Activated CD8-positive, alpha-beta T cell treated with anti-CD3 and anti-CD28 coated beads, Interleukin-2, amount 10 ng/mL, durations not matched to agents 7 days and 5 days (primary cell): ENCODE measurements around the gene IL17RE. TPM values are rescaled to one million over a fixed set of nuclear protein-coding genes. Genes with fewer than 3 reads are reported as not detected.
A peak's percentile ranks its signal among the peaks of the same experiment; 100 is the strongest.
"Not testable (repeated sequence)": the region's sequence is repeated elsewhere in the genome, so short reads cannot be mapped to it uniquely, and the experiment has no call there.

ENCODE experiments used
- ATAC-seq: fragments of 150-1000 bp; cut with Tn5 transposase; one replicate; pipeline ENCODE4 v1.10.0; 2021; ENCODE audit warnings: moderate library complexity
- CTCF ChIA-PET: fragments of 350-600 bp; sonication (Branson Sonifier 250); formaldehyde crosslinking; loops from one replicate; lab custom pipeline; 2021; ENCODE audit warnings: antibody characterized with exemption; lab: Charles Lee
- POLR2A ChIA-PET: fragments of 350-600 bp; sonication (Branson Sonifier 250); formaldehyde crosslinking; loops from one replicate; lab custom pipeline; 2021; ENCODE audit warnings: antibody characterized with exemption; lab: Charles Lee
- DNase-seq: peaks from one replicate; pipeline ENCODE4 v3.0.0-alpha.2; 2020
- H3K27ac Mint-ChIP-seq: one replicate; pipeline ENCODE4 v1.8.0; 2021; ENCODE audit warnings: mild to moderate bottlenecking, mixed read lengths
- H3K27me3 Mint-ChIP-seq: one replicate; pipeline ENCODE4 v1.8.0; 2021; ENCODE audit warnings: low read depth, mixed read lengths
- H3K36me3 Mint-ChIP-seq: one replicate; pipeline ENCODE4 v1.8.0; 2021; ENCODE audit warnings: low read depth, mixed read lengths
- H3K4me1 Mint-ChIP-seq: one replicate; pipeline ENCODE4 v1.8.0; 2021; ENCODE audit warnings: low read depth, mixed read lengths
- H3K4me3 Mint-ChIP-seq: one replicate; pipeline ENCODE4 v1.8.0; 2021; ENCODE audit warnings: mild to moderate bottlenecking, mixed read lengths
- H3K9me3 Mint-ChIP-seq: one replicate; pipeline ENCODE4 v1.8.0; 2022; ENCODE audit warnings: mixed read lengths; ENCODE audit not compliant: insufficient read depth
- total RNA-seq, 2 experiments: library from RNA; stranded (reverse); gene quantifications; one replicate each; pipeline ENCODE4 v1.2.3, GENCODE V29; 2021

IL17RE gene
- total RNA-seq, 2 experiments from 2014 or later, result 1.3 to 1.8 TPM

DNA sequence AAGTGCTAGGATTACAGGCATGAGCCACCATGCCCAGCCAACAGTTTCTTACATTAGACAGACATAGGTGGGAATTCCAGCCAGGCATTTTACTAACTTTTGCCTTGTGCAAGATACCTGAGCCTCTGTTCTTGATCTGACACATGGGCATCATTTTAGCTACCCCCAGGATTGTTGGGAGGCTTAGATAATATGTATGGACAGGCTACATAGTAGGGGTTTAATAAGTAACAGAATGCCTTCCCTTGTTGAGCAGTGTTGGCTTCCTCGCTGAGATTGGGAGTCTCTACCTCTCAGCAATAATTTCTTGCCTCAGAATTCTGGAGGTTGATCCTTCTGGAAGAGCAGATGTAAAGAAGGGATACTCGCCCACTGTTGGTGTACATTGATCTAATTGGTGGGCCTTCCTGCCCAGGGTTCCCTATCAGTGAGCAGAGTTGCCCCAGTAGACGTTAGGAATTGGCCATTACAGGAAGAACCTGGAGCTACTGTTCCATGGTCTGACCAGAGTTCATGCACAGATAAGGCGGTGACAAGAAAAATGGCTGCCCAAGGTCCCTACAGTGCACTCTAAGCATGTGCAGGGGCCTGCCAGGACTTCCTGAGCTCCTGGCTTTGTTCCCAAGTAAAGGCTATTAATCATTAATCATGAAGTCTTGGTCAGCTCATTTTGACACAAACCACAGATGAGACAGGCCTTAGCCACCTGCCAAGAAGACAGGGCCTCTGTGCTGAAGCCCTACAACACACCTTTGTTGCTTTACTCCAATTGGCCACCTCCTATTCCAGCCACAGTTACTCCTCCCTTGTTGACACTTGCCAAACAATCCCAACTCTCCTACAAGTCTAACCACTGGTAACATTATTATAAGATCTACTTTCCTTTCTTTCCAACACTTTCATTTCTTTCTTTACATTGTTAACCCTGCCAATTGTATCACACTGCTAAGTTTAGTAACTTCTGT lies 5.0 kb upstream of the IL17RE start:
- peaks cover 23% of the 10 kb centered on the region for H3K36me3 Mint-ChIP-seq
- no peak overlapping the region for H3K27ac Mint-ChIP-seq
- ATAC-seq (no peak), DNase-seq (no peak)
- no peaks in the 10 kb centered on the region for H3K27me3 Mint-ChIP-seq
- H3K4me3 Mint-ChIP-seq, result no peak overlapping the region
- CTCF ChIA-PET, result no interaction called here
- peaks cover 42% of the 10 kb centered on the region for H3K4me1 Mint-ChIP-seq
- POLR2A ChIA-PET, result no interaction called here
- H3K9me3 Mint-ChIP-seq, result no peaks in the 10 kb centered on the region

DNA sequence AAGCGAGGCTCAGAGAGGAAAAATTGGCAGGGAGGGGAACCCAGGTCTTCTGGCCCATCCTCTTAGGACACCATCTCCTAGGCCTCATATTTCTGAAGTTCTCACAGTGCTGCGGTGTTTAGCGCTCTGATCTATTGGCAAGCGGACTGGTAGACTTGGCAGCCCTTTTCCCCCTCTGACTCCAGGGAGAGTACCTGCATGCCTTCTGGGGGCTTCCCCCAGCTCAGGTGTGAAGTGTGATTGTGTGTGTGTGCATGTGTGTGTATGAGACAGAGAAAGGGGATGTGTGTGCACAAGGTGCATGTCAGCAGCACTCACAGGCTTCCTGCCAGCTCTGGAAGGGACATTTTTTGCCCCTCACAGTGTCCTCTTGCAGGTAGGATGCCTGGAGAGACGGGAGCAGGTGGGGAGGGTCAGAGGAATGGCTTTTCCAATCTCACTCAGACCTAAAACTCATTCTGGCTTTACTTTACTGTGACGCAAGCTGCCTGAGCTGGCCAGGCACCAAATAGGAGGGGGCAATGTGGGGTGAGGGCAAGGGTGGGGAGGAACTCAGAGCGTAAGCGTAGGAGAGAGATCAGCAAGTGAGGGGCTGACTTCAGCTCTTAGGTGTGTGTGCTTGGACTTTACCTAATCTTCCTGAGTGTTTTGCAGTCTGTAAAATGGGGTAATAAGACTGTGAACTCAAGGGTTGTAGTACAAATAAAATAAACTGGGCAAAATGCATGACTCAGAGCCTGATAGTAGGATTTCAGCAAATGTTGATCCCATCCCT lies 4.0 kb upstream of the IL17RE start:
- ATAC-seq, result no peak
- POLR2A ChIA-PET, result no interaction called here
- Mint-ChIP-seq H3K27me3 (no peaks in the 10 kb centered on the region), H3K27ac (no peak overlapping the region), H3K9me3 (no peaks in the 10 kb centered on the region), H3K4me3 (no peak overlapping the region), H3K4me1 (peaks cover 45% of the 10 kb centered on the region), H3K36me3 (peaks cover 15% of the 10 kb centered on the region)
- DNase-seq, result no peak
- CTCF ChIA-PET, result no interaction called here

DNA sequence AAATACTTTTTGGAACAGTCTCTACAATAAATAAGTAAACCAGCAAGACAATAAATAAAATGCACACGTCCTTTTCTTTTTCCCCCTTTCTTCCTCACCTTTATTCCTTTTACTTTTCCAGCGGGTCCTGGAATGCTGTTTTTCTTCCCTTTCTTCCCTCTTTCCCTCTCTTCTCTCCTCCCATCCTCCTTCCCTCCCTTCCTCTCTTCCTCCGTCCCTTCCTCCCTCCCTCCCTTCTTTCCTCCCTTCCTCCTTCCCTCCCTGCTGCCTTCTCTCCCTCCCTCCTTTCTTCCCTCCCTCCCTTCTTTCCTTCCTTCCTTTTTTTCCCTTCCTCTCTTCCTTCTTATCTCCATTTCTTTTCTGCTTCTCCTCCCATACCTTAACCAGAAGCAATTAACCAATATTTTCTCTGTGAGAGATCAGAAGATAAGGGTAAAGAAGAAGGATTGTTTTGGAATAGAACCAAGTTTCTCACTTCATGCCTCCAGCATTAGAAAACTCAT lies 3.3 kb upstream of the IL17RE start:
- Mint-ChIP-seq H3K4me3 (no peak overlapping the region), H3K27ac (no peak overlapping the region), H3K27me3 (no peaks in the 10 kb centered on the region), H3K36me3 (peaks cover 9% of the 10 kb centered on the region), H3K9me3 (no peaks in the 10 kb centered on the region), H3K4me1 (peaks cover 44% of the 10 kb centered on the region)
- ATAC-seq (no peak), DNase-seq (no peak)
- POLR2A ChIA-PET, result no interaction called here
- CTCF ChIA-PET, result no interaction called here

DNA sequence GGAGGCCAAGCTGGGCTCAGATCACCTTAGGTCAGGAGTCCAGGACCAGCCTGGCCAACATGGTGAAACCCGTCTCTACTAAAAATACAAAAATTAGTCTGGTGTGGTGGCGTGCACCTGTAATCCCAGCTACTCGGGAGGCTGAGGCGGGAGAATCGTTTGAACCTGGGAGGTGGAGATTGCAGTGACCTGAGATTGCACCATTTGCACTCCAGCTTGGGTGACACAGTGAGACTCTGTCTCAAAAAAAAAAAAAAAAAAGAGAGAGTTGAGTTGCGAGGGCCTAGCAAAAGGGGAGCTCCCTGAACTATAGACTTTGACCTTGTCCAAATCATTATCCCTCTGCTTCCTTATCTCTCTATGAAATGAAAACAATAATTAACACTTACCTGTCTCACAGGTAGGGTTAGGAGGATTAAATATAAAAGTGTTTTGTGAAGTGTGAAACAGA lies 1.7 kb upstream of the IL17RE start:
- H3K27ac Mint-ChIP-seq, H3K9me3 Mint-ChIP-seq, H3K27me3 Mint-ChIP-seq, ATAC-seq, H3K4me3 Mint-ChIP-seq, H3K36me3 Mint-ChIP-seq, DNase-seq: not testable (repeated sequence)
- ChIA-PET CTCF (interaction anchor here (3.2 to 3.5 kb wide), 3 partner anchors 10 to 31 kb away, joined by 11 to 20 read pairs (median 17); partner anchors contain the start of gene JAGN1), POLR2A (interaction anchor here (3.9 kb wide), 1 partner anchor 10 kb away, joined by 29 read pairs; the partner anchor contains the start of gene JAGN1)
- H3K4me1 Mint-ChIP-seq, result peaks cover 38% of the 10 kb centered on the region

DNA sequence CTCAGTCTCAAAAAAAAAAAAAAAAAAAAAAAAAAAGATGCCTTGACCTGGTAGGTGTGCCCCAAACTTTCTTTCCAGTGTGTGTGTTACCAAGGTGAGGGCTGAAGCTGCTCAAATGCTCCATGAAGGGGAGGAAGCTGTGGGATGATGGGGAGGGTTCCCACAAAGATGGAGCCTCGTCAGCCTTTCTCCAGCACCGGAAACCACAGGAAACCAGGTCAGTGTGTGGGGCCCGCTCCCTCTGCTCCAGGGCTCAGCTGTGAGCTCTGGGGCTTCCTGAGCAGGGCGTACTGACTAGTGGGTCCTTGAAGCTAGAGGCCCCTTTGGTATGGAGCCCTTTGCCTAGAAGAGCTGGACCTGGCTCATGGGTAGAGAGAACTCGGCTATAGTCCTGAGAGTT lies 681 bp upstream of the IL17RE start:
- peaks cover 35% of the 10 kb centered on the region for H3K4me1 Mint-ChIP-seq
- no peaks in the 10 kb centered on the region for H3K36me3 Mint-ChIP-seq
- POLR2A ChIA-PET, result interaction anchor here (1.8 to 3.9 kb wide), 3 partner anchors 8 to 14 kb away, joined by 10 to 29 read pairs (median 11); partner anchors contain the start of genes IL17RC and JAGN1
- DNase-seq (peak; percentile 55), ATAC-seq (peak; percentile 78)
- peak overlapping the region; percentile 83 for H3K27ac Mint-ChIP-seq
- no peaks in the 10 kb centered on the region for H3K9me3 Mint-ChIP-seq
- H3K27me3 Mint-ChIP-seq, result no peaks in the 10 kb centered on the region
- peak overlapping the region; percentile 30 for H3K4me3 Mint-ChIP-seq
- CTCF ChIA-PET, result interaction anchor here (1.1 to 3.5 kb wide), 4 partner anchors 10 to 30 kb away, joined by 3 to 20 read pairs (median 14); partner anchors contain the start of gene JAGN1

DNA sequence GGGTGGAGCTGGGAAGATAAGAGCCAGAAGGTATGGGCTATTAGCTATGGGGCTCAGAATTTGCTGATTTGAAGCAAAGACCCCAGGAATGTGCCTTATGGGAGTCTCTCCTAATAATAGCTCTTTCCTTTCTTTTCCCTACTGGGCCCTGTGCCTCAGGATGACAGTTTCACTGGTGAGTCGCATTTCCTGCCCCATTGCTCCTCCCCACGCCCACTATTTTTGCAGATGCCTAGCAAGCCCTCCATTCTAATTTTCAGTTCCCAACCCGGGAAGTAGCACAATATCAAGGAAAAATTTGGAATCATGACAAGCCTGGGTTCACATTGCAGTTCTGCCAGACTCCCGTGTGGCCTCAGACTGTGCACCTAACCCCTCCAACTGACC lies 583 bp downstream of the IL17RE start:
- no peaks in the 10 kb centered on the region for H3K36me3 Mint-ChIP-seq
- ATAC-seq (no peak), DNase-seq (no peak)
- H3K4me3 Mint-ChIP-seq, result no peak overlapping the region
- no peaks in the 10 kb centered on the region for H3K27me3 Mint-ChIP-seq
- H3K9me3 Mint-ChIP-seq, result no peaks in the 10 kb centered on the region
- H3K4me1 Mint-ChIP-seq, result peaks cover 35% of the 10 kb centered on the region
- POLR2A ChIA-PET, result interaction anchor here (0.7 to 3.9 kb wide), 6 partner anchors 9 to 83 kb away, joined by 3 to 29 read pairs (median 8); partner anchors contain the start of genes EMC3, IL17RC and JAGN1
- CTCF ChIA-PET, result interaction anchor here (0.7 to 3.5 kb wide), 5 partner anchors 9 to 41 kb away, joined by 3 to 20 read pairs (median 11); partner anchors contain the start of gene JAGN1
- H3K27ac Mint-ChIP-seq, result peak overlapping the region; percentile 56

DNA sequence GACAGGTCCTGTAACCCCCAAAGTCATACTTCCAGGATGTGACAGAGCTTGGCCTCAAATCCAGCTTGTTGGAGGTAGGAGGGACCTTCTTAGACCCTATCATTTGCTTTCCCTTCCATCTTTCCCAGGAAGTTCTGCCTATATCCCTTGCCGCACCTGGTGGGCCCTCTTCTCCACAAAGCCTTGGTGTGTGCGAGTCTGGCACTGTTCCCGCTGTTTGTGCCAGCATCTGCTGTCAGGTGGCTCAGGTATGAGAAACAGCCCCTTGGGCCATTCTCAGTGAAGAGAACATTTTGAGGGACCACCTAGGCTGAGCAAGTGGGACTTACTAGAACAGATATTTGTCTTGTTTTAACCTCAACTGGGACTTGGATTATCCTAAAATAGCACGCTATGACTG lies 1.3 kb downstream of the IL17RE start:
- ChIA-PET POLR2A (no interaction called here), CTCF (interaction anchor here (1.5 to 3.5 kb wide), 3 partner anchors 8 to 13 kb away, joined by 3 to 20 read pairs (median 11); partner anchors contain the start of gene JAGN1)
- ATAC-seq (no peak), DNase-seq (no peak)
- Mint-ChIP-seq H3K9me3 (no peaks in the 10 kb centered on the region), H3K36me3 (no peaks in the 10 kb centered on the region), H3K4me3 (no peak overlapping the region), H3K4me1 (peaks cover 35% of the 10 kb centered on the region), H3K27ac (no peak overlapping the region), H3K27me3 (no peaks in the 10 kb centered on the region)

DNA sequence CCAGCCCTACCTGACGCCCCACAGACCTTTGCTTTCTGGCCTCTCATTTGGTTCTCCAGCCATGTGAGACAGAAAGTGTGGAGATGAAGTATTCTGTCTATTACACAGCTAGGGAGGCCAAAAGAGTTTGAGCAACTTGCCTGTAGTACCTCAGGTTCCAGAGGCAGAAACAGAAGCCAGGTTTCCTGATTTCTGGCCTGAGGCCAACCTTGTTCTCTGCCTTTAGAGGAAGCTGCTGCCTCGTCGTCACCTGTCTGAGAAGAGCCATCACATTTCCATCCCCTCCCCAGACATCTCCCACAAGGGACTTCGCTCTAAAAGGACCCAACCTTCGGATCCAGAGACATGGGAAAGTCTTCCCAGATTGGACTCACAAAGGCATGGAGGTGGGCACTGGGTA lies 3.8 kb downstream of the IL17RE start:
- no peak overlapping the region for H3K4me3 Mint-ChIP-seq
- CTCF ChIA-PET, result interaction anchor here (1.8 to 2.4 kb wide), 2 partner anchors 26 to 27 kb away, joined by 6 to 8 read pairs; partner anchors contain the start of gene CRELD1
- ATAC-seq (no peak), DNase-seq (no peak)
- POLR2A ChIA-PET, result interaction anchor here (1.6 kb wide), 1 partner anchor 17 kb away, joined by 4 read pairs; no protein-coding TSS in a partner anchor
- no peak overlapping the region for H3K27ac Mint-ChIP-seq
- H3K27me3 Mint-ChIP-seq, result peaks cover 2% of the 10 kb centered on the region
- no peaks in the 10 kb centered on the region for H3K36me3 Mint-ChIP-seq
- peaks cover 31% of the 10 kb centered on the region for H3K4me1 Mint-ChIP-seq
- no peaks in the 10 kb centered on the region for H3K9me3 Mint-ChIP-seq

DNA sequence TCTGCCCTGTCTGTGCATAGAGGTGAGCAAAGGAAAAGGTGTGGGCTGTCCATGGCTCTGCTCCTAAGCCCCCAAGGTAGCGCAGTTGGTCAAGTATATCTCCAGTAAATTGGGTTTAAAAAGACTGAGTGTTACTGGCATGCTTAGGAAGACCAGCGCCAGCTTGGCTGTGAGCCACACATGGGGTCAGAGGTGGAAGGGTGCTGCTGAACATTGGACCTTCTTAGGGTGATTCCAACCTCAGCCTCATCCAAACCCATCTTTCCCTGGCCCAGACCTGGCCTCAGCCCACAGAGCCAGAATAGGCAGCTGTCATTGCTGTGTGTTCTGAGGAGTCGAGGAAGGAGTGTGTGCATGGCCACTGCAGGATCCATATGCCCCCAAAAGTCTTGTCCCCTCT lies 5.6 kb downstream of the IL17RE start:
- DNase-seq, result no peak
- Mint-ChIP-seq H3K27ac (no peak overlapping the region), H3K36me3 (no peaks in the 10 kb centered on the region), H3K4me3 (no peak overlapping the region), H3K4me1 (peaks cover 20% of the 10 kb centered on the region), H3K27me3 (peaks cover 6% of the 10 kb centered on the region), H3K9me3 (no peaks in the 10 kb centered on the region)
- POLR2A ChIA-PET, result interaction anchor here (1.6 kb wide), 1 partner anchor 19 kb away, joined by 4 read pairs; no protein-coding TSS in a partner anchor
- no peak for ATAC-seq
- CTCF ChIA-PET, result interaction anchor here (1.3 to 2.4 kb wide), 2 partner anchors 25 to 38 kb away, joined by 3 to 8 read pairs; partner anchors contain the start of gene CRELD1

DNA sequence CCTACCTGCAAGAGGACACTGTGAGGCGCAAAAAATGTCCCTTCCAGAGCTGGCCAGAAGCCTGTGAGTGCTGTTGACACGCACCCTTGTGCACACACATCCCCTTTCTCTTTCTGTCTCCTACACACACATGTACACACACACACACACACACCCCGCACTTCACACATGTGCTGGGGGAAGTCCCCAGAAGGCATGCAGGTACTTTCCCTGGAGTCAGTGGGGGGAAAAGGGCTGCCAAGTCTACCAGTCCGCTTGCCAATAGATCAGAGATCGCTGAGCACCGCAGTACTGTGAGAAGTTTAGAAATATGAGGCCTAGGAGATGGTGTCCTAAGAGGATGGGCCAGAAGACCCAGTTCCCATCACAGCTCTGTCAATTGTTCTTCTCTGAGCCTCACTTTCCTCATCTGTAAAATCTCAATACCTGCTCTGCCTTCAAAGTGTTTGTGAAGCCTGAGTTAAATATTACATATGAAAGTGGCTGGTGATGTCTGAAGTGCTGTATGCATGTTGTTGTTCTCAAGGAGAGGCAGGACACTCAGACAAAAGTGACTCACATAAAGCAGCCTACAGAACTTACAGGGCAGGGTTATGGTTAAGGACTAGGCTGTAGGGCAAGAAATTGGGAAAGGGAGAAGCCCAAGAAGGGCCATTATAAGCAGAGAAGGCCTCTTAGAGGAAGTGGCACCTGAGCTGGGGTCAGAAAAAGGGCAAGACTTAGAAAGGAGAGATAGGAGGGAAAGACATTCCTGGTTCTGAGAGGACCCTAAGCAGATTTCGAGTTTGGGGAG lies 6.8 kb downstream of the IL17RE start:
- H3K9me3 Mint-ChIP-seq, result no peaks in the 10 kb centered on the region
- DNase-seq, result no peak
- CTCF ChIA-PET, result interaction anchor here (1.0 kb wide), 1 partner anchor 23 kb away, joined by 3 read pairs; no protein-coding TSS in a partner anchor
- POLR2A ChIA-PET, result no interaction called here
- no peak overlapping the region for H3K27ac Mint-ChIP-seq
- no peaks in the 10 kb centered on the region for H3K36me3 Mint-ChIP-seq
- peaks cover 6% of the 10 kb centered on the region for H3K27me3 Mint-ChIP-seq
- H3K4me3 Mint-ChIP-seq, result no peak overlapping the region
- peaks cover 12% of the 10 kb centered on the region for H3K4me1 Mint-ChIP-seq
- no peak for ATAC-seq
